Neural cell (in vitro differentiated cells): ENCODE measurements around the gene KNTC1. TPM values are rescaled to one million over a fixed set of nuclear protein-coding genes. Genes with fewer than 3 reads are reported as not detected.

Experiments used
- H2AFZ ChIP-seq: fragments of 200-600, 300-800 bp; sonication (generic), shearing (Covaris generic); 2 replicates; pipeline ENCODE4 v1.6.0; 2014; ENCODE audit warnings: low read depth, mild to moderate bottlenecking, antibody characterized with exemption, low read length, moderate library complexity
- H3F3A ChIP-seq: fragments of 200-600 bp; shearing (Covaris generic); 2 replicates; pipeline ENCODE4 v1.6.1; 2016; ENCODE audit warnings: mild to moderate bottlenecking, moderate library complexity, mixed read lengths, antibody characterized with exemption, low read length; ENCODE audit not compliant: insufficient read depth, poor library complexity, severe bottlenecking
- H3K27ac ChIP-seq: fragments of 200-600, 300-800 bp; sonication (generic), shearing (Covaris generic); 2 replicates; pipeline ENCODE4 v1.5.1; 2014; ENCODE audit warnings: mild to moderate bottlenecking, low read length, moderate library complexity
- H3K27me3 ChIP-seq: fragments of 300-800, 200-600 bp; sonication (generic), shearing (Covaris generic); 2 replicates; pipeline ENCODE4 v1.6.0; 2014; ENCODE audit warnings: mild to moderate bottlenecking, low read depth, low read length, moderate library complexity; ENCODE audit not compliant: insufficient read depth
- H3K36me3 ChIP-seq: fragments of 300-800, 200-600 bp; sonication (generic), shearing (Covaris generic); 2 replicates; pipeline ENCODE4 v1.5.1; 2014; ENCODE audit warnings: mild to moderate bottlenecking, antibody characterized with exemption, low read length, moderate library complexity; ENCODE audit not compliant: insufficient read depth
- H3K4me2 ChIP-seq: fragments of 300-800, 200-600 bp; sonication (generic), shearing (Covaris generic); 2 replicates; pipeline ENCODE4 v1.6.0; 2014; ENCODE audit warnings: mild to moderate bottlenecking, low read length
- H3K4me3 ChIP-seq: fragments of 300-800, 200-600 bp; sonication (generic), shearing (Covaris generic); 2 replicates; pipeline ENCODE4 v1.5.1; 2014; ENCODE audit warnings: mild to moderate bottlenecking, low read length, moderate library complexity
- H3K79me2 ChIP-seq: fragments of 200-600 bp; shearing (Covaris generic); replicated peaks from 2 replicates; pipeline ENCODE4 v1.6.0; 2014; ENCODE audit warnings: mild to moderate bottlenecking, low read length, moderate library complexity; ENCODE audit not compliant: insufficient read depth
- H3K9ac ChIP-seq: fragments of 300-800, 200-600 bp; sonication (generic), shearing (Covaris generic); 2 replicates; pipeline ENCODE4 v1.6.1; 2016; ENCODE audit warnings: mild to moderate bottlenecking, low read length, mixed read lengths
- H3K9me2 ChIP-seq: fragments of 200-600 bp; shearing (Covaris generic); 2 replicates; pipeline ENCODE4 v1.6.1; 2016; ENCODE audit warnings: mild to moderate bottlenecking, low read length, mixed read lengths; ENCODE audit not compliant: insufficient read depth
- H3K9me3 ChIP-seq: fragments of 200-600, 300-800 bp; sonication (generic), shearing (Covaris generic); 2 replicates; pipeline ENCODE4 v1.6.1; 2016; ENCODE audit warnings: mild to moderate bottlenecking, mixed run types, low read length, moderate library complexity, mixed read lengths
- H4K20me1 ChIP-seq: fragments of 200-600 bp; shearing (Covaris generic); 2 replicates; pipeline ENCODE4 v1.6.1; 2016; ENCODE audit warnings: mild to moderate bottlenecking, mixed run types; ENCODE audit not compliant: insufficient read depth
- CTCF ChIP-seq: fragments of 450-650 bp; IDR thresholded peaks from 2 replicates; pipeline ENCODE4 v1.5.1; 2014; ENCODE audit warnings: antibody characterized with exemption, mild to moderate bottlenecking, moderate library complexity; ENCODE audit not compliant: poor library complexity, severe bottlenecking
- EP300 ChIP-seq: fragments of 450-650 bp; conservative IDR thresholded peaks from 2 replicates; pipeline ENCODE4 v1.6.1; 2014; ENCODE audit warnings: antibody characterized with exemption, mild to moderate bottlenecking, moderate library complexity; ENCODE audit not compliant: poor library complexity, severe bottlenecking
- EZH2 ChIP-seq: fragments of 200-600, 300-800 bp; shearing (Covaris generic), sonication (generic); IDR thresholded peaks from 2 replicates; pipeline ENCODE4 v1.6.1; 2014; ENCODE audit warnings: antibody characterized with exemption, low read length, borderline replicate concordance, mild to moderate bottlenecking; ENCODE audit not compliant: insufficient read depth, poor library complexity, severe bottlenecking
- MXI1 ChIP-seq: fragments of 450-650 bp; conservative IDR thresholded peaks from 2 replicates; pipeline ENCODE4 v1.6.1; 2014; ENCODE audit warnings: antibody characterized with exemption, mild to moderate bottlenecking; ENCODE audit not compliant: poor library complexity, severe bottlenecking
- POLR2AphosphoS5 ChIP-seq: IDR thresholded peaks from 2 replicates; pipeline ENCODE4 v1.6.1; 2012
- RAD21 ChIP-seq: fragments of 450-650 bp; conservative IDR thresholded peaks from 2 replicates; pipeline ENCODE4 v1.6.1; 2014; ENCODE audit warnings: antibody characterized with exemption, mild to moderate bottlenecking, moderate library complexity
- REST ChIP-seq: IDR thresholded peaks from 2 replicates; pipeline ENCODE4 v1.6.1; 2012; ENCODE audit warnings: borderline replicate concordance
- SMC3 ChIP-seq: fragments of 450-650 bp; conservative IDR thresholded peaks from 2 replicates; pipeline ENCODE4 v1.6.1; 2014; ENCODE audit warnings: antibody characterized with exemption, mild to moderate bottlenecking, moderate library complexity; ENCODE audit not compliant: poor library complexity
- TAF1 ChIP-seq: IDR thresholded peaks from 2 replicates; pipeline ENCODE4 v1.6.1; 2012; ENCODE audit warnings: low read depth
- polyA plus RNA-seq: library from polyadenylated mRNA; depleted of rRNA; stranded (reverse); fragments of >200 nt; gene quantifications from 2 replicates; pipeline ENCODE4 v1.2.3, GENCODE V29; 2014

Gene KNTC1
- polyA plus RNA-seq, 1 donor from 2014 or later: 16.2 TPM

- Histone ChIP-seq H3K9ac (no peak overlapping the region), H2AFZ (no peak overlapping the region), H4K20me1 (no peaks in the 10 kb centered on the region), H3K4me3 (no peak overlapping the region), H3F3A (no peaks in the 10 kb centered on the region), H3K9me3 (no peaks in the 10 kb centered on the region), H3K36me3 (no peaks in the 10 kb centered on the region), H3K27ac (no peak overlapping the region), H3K79me2 (no peaks in the 10 kb centered on the region), H3K9me2 (no peaks in the 10 kb centered on the region), H3K27me3 (no peaks in the 10 kb centered on the region), H3K4me2 (no peak overlapping the region)
- TF ChIP-seq POLR2AphosphoS5 (no peak), TAF1 (no peak), MXI1 (no peak), CTCF (no peak), EZH2 (no peak)
Measured at GRCh38 chr12:122661246-122661645, 134.2 kb downstream of the KNTC1 start.

GRCh38 chr12:122661938-122662337, 134.9 kb downstream of the KNTC1 start:
- Histone ChIP-seq H3K4me2 (no peak overlapping the region), H3K79me2 (no peaks in the 10 kb centered on the region), H3F3A (no peaks in the 10 kb centered on the region), H3K27me3 (no peaks in the 10 kb centered on the region), H3K9me3 (no peaks in the 10 kb centered on the region), H3K36me3 (no peaks in the 10 kb centered on the region), H4K20me1 (no peaks in the 10 kb centered on the region), H2AFZ (no peak overlapping the region), H3K4me3 (no peak overlapping the region), H3K27ac (no peak overlapping the region), H3K9ac (no peak overlapping the region), H3K9me2 (no peaks in the 10 kb centered on the region)
- TF ChIP-seq EP300: no peak
- TF ChIP-seq TAF1: no peak
- TF ChIP-seq CTCF: no peak
- no peak for TF ChIP-seq POLR2AphosphoS5
- TF ChIP-seq RAD21: no peak
- no peak for TF ChIP-seq EZH2
- no peak for TF ChIP-seq MXI1
- TF ChIP-seq SMC3: no peak
- no peak for TF ChIP-seq REST
